Measurements from ENCODE around the gene IGSF10. TPM values are rescaled to one million over a fixed set of nuclear protein-coding genes. Genes with fewer than 3 reads are reported as not detected.
"Not testable (repeated sequence)": the region's sequence is repeated elsewhere in the genome, so short reads cannot be mapped to it uniquely, and the experiment has no call there.

Gene IGSF10
- total RNA-seq (1 to 10 TPM in 1 of 4 donors, under 1 TPM in 3; 0.06 to 1.3 (median 0.37) TPM), polyA plus RNA-seq (under 1 TPM in 2 of 3 donors, not detected in 1; 0.04 to 0.23 TPM)
- long read RNA-seq, donor 1, result 0 reads
- long read RNA-seq, donor 2, result 0 reads

GRCh38 chr3:151460774-151461450, at the start of gene IGSF10:
Gene IGSF10 (minus strand): TSS chr3:151461061. CDS start chr3:151458709, 2,352 bp downstream.
- no peaks in the 10 kb centered on the region for H3K4me1 ChIP-seq
- no peak within 1 kb of the TSS for H3K27ac ChIP-seq
- 7 to 11% (median 8%) methylated on average over 40 of the region's 40 CpGs for WGBS, 3 donors
- H3K36me3 ChIP-seq (ENCODE audit: insufficient read depth in 1 of 2, low read depth in 1 of 2), result no peaks in the 10 kb centered on the region
- peak in 1 of 2 donors; percentile 17 for DNase-seq
- no peak for TF ChIP-seq CTCF (IDR thresholded peaks at IDR 0.05)
- no peaks in the 10 kb centered on the region for H3K9me3 ChIP-seq
- intact Hi-C loops (cut with DNase I), result loop anchor here (10.0 kb wide), 2 partner anchors 204 to 374 kb away; no protein-coding TSS in a partner anchor
- ATAC-seq, result peak in 1 of 4 donors; percentile 46
- H3K27me3 ChIP-seq (ENCODE audit: insufficient read depth in 3 of 3, low read length in 2 of 3), result peaks cover 0 to 41% (median 2%) of the 10 kb centered on the region in 3 donors
- peak within 1 kb of the TSS; percentile 61 for H3K4me3 ChIP-seq

DNA sequence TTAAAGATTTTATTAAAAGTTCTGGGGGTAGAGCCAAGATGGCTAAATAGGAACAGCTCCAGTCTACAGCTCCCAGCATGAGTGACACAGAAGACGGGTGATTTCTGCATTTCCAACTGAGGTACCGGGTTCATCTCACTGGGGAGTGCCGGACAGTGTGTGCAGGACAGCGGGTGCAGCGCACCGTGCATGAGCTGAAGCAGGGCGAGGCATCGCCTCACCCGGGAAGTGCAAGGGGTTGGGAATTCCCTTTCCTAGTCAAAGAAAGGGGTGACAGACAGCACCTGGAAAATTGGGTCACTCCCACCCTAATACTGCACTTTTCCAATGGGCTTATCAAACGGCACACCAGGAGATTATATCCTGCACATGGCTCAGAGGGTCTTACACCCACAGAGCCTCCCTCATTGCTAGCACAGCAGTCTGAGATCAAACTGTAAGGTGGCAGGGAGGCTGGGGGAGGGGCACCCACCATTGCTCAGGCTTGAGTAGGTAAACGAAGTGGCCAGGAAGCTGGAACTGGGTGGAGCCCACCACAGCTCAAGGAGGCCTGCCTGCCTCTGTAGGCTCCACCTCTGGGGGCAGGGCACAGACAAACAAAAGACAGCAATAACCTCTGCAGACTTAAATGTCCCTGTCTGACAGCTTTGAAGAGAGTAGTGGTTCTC, 48.7 kb upstream of the IGSF10 start:
- H3K27me3 ChIP-seq (ENCODE audit: insufficient read depth in 3 of 3, low read length in 2 of 3); H3K36me3 ChIP-seq (ENCODE audit: insufficient read depth in 1 of 2, low read depth in 1 of 2); DNase-seq; H3K4me3 ChIP-seq; ATAC-seq; H3K9me3 ChIP-seq; H3K4me1 ChIP-seq; H3K27ac ChIP-seq; intact Hi-C loops (cut with DNase I): not testable (repeated sequence)
- WGBS, 3 donors, result 91 to 94% (median 92%) methylated on average over 11 of the region's 11 CpGs

DNA sequence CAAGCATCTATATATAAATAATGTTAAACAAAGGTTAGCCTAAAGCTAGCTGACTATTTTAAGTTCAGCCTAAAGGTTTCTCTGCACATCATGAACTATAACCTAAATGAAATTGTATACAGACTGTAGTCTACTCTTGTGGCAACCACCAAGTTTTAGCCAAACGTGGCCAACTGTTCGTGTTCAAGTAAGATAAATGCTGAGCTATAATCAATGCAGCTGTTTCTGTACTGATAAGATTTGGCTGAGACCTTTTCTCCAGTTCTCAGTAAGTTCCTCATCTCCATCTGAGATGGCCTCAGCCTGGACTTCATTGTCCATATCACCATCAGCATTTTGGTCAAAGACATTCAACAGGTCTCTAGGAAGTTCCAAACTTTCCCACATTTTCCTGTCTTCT, 43.7 kb upstream of the IGSF10 start:
- no peaks in the 10 kb centered on the region for H3K9me3 ChIP-seq
- ATAC-seq (no peak), DNase-seq (no peak)
- no peak overlapping the region for H3K4me3 ChIP-seq
- H3K27ac ChIP-seq, result no peak overlapping the region
- no peaks in the 10 kb centered on the region for H3K36me3 ChIP-seq (ENCODE audit: insufficient read depth in 1 of 2, low read depth in 1 of 2)
- TF ChIP-seq CTCF (IDR thresholded peaks at IDR 0.05), result no peak
- intact Hi-C loops (cut with DNase I), result no loop called here
- WGBS, 3 donors, result 73 to 89% (median 80%) methylated on average over 2 of the region's 2 CpGs
- H3K4me1 ChIP-seq, result no peaks in the 10 kb centered on the region
- H3K27me3 ChIP-seq (ENCODE audit: insufficient read depth in 3 of 3, low read length in 2 of 3), result no peaks in the 10 kb centered on the region

GRCh38 chr3:151503074-151503473, 42.2 kb upstream of the IGSF10 start:
- DNase-seq (no peak), ATAC-seq (no peak)
- no peaks in the 10 kb centered on the region for H3K4me1 ChIP-seq
- intact Hi-C loops (cut with DNase I), result no loop called here
- H3K9me3 ChIP-seq, result no peaks in the 10 kb centered on the region
- no peak overlapping the region for H3K4me3 ChIP-seq
- H3K27me3 ChIP-seq (ENCODE audit: insufficient read depth in 3 of 3, low read length in 2 of 3), result no peaks in the 10 kb centered on the region
- no peak overlapping the region for H3K27ac ChIP-seq
- no peaks in the 10 kb centered on the region for H3K36me3 ChIP-seq (ENCODE audit: insufficient read depth in 1 of 2, low read depth in 1 of 2)
- 88 to 91% (median 89%) methylated on average over 1 of the region's 1 CpG for WGBS, 3 donors
- TF ChIP-seq CTCF (IDR thresholded peaks at IDR 0.05), result no peak

DNA sequence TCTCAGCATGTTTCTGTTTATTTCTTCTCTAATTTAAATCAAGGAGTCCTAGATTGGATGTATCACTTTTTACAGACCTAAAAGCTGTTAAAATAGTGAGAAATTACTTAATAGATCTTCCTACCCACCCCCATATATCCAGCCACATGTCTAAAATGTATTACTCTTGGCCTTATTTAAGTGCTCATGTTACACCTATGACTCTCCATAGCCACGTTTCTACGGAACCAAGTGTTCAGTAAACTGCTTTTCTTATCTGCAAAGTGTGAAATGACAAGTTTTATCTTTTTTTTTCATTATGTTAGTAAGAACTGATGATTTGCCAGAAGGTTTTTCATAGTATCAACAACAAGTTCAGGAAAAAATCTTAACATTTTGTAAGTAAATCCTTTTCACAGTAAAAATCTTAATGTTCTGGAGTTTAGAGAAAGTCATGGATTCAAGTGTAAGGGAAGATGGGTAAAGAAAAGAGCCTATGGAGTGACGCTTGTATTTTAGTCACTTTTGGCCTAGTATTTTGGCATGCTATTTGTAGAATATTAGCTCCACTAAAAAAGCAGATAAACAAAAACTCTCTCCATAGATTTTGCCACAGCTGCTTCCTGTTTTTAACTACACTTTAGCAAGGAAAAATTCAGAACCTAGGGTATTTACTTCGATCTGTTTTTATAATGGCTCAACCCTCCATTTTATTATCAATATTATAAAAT, 41.2 kb upstream of the IGSF10 start:
- ATAC-seq (no peak), DNase-seq (no peak)
- no peaks in the 10 kb centered on the region for H3K36me3 ChIP-seq (ENCODE audit: insufficient read depth in 1 of 2, low read depth in 1 of 2)
- 32 to 56% (median 34%) methylated on average over 4 of the region's 4 CpGs for WGBS, 3 donors
- no peaks in the 10 kb centered on the region for H3K27me3 ChIP-seq (ENCODE audit: insufficient read depth in 3 of 3, low read length in 2 of 3)
- H3K4me3 ChIP-seq, result no peak overlapping the region
- TF ChIP-seq CTCF (IDR thresholded peaks at IDR 0.05), result no peak
- H3K4me1 ChIP-seq, result no peaks in the 10 kb centered on the region
- H3K9me3 ChIP-seq, result no peaks in the 10 kb centered on the region
- intact Hi-C loops (cut with DNase I), result no loop called here
- H3K27ac ChIP-seq, result peak overlapping the region; percentile 10
